ENCODE measurements around the gene PRDX4.
"Not testable (repeated sequence)": the region's sequence is repeated elsewhere in the genome, so short reads cannot be mapped to it uniquely, and the experiment has no call there.

PRDX4 gene

DNA sequence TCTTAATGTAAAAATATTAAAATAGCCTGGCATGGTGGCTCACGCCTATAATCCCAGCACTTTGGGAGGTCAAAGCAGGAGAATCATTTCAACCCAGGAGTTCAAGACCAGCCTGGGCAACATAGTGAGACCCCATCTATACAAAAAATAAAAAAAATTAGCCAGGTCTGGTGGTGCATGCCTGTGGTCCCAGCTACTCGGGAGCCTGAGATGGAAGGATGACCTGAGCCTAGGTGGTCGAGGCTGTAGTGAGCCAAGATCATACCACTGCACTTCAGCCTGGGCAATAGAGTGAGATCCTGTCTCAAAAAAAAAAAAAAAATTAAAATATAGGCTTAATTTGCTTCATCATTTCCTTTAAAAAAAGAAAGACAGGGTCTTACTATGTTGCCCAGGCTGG is 9.2 kb downstream of the PRDX4 start:
- not testable (repeated sequence) for DNase-seq

DNA sequence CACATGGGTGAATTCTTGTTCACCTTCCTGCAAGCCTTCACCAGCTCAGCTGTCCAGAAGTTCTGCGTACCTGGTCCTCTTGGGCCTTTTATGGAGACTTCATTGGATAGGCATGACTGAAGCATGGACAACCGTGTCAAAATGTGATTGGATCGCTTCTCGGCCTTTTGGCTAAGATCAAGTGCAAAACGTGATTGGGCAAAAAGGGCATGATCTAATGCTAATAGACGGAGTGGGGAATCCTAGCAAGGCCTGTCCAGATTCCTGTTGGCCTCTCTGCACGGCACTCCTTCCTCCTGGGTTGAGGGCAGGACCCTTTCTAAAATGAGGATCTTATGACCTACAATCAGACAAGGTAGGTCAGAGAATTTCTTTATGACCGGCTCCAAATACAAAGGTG is 24.9 kb downstream of the PRDX4 start:
- DNase-seq = no peak

DNA sequence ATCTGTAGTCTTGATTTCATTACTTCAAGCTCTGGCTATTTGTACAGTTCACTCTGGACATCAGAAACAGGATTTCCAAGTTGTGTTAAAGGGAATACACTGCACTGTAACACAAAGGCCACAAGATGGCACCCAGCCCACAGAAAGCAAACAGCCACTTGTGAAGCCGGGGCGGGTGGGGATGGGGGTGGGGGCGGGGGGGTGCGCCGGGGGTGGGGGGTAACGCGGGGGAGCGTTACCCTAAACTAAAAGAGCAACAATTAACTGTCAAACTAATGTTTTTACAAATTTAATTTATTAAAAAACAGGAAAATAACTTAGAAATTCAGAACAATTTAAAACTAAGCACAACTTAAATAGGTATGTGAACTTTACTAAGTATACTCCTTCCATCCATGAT is 27.3 kb downstream of the PRDX4 start:
- peak; percentile 69 for DNase-seq

DNA sequence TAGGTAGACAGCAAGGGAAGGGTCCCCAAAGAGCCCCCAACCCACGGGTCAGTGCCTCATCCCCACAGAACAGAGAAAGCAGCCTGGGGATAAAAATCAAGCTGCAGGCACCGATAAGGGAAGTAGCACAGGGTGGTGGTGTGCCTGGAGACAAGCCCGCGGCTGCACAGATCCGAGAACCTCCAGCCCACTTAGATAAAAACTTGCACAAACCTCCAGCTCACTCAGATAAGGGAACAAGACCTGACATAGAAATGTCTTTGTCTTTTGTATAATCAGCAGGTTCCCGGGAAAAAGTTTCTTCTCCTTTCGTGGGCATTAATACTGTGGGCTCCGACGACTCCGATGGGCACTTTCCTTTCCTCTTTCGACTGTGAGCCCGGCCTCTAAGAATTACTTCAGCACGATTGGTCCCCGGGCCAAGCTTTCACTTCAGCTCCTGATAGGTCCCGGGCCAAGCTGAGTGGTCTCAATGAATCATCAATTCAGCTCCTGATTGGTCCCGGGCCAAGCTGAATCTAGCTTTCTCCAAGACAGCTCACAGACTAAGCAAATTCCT is 32.4 kb downstream of the PRDX4 start:
- DNase-seq = no peak

DNA sequence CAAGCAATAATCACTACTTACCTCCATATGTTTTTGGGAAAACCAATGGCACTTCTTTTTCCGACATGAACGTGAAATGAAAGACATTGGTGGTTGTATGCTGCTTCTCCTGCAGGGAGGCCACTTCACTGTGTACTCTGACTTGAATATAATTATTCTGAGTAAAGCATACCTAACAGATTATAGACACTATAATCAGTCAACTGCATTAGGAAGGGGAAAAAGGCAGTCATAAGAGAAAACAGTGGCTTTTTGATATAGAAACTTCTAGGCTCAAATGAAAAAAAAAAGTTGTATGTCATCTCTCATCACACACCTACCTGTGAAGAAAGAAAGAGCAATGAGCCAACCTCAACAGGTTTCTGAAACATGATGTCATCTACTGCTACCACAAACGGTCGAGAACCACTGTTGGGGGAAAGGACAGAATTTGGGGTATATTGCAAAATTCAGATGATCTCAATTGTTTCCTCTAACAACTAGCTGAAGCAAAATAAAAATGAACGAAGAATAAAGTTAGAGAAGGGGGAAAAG is 37.4 kb downstream of the PRDX4 start:
- no peak for DNase-seq

DNA sequence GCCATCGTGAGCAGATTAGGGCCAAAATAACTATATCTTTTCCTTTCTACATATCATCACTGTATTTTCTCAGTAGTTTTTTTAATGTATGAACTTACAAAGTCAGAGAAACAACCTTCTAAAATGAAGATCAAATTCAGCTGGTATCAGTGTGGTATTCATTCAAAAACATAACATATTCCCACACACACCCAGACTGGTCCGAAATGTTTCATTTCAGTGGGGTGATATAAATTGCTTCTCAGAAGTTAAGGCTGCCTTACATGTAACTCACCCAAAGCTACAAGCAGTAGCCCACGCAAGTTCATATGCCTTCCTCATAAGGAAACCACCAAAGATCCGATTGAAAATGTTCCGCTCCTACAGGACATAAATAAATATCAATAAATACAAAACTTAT is 37.9 kb downstream of the PRDX4 start:
- no peak for DNase-seq

DNA sequence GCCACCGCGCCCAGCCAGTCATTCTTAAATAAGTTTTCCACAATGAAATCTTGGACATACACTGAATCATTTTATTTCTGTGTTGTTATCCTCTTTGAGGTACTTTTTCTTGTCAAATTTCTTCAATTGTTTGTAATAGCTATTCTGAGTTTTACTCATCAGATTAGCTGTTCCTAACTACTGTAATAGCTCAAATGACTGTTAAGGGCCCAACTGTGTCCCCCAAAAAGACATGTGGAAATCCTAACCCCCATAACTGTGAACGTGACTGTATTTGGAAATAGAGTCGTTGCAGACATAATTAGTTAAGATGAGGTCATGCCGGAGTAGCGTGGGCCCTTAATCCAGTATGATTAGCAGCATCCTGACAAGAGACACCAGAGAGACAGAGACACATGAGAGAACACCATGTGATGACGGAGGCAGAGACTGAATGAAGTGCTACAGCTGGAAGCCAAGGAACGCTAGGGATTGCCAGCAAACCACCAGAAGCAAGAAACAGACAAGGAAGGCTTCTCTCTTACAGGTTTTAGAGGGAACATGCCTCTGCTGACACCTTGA is 52.9 kb downstream of the PRDX4 start:
- DNase-seq = no peak

DNA sequence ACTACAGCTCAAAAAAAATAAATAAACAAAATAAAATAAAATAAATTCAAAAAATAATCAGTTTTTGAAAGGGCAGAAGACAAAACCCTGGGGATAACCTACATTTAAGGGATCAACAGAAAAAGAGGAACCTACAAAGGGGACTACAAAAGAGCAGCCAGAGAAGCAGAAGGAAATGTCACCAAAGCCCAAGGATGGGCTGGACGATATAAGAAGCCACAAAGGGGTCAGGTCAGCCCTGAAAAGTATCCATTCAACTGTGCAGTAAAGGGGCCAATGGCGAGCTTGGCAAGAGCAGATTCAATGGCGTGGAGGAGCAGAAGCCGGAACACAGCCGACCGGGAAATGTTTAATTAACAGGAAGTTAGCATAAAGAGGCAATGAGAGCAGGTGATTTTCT is 58.9 kb downstream of the PRDX4 start:
- DNase-seq = no peak

DNA sequence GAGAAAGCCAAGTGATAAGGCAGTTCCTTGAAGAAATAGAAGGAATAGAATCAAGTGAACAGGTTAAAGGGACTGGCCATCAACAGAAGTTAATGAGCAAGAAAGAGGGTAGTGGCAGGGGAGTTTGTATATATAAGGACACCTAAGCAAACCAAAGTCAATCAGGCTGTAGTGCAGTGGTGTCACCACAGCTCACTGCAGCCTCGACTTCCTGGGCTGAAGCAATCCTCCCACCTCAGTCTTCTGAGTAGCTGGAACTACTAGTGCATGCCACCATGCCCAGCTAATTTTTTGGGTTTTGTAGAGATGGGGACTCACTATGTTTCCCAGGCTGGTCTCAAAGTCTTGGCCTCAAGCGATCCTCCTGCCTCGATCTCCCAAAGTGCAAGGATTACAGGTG is 59.9 kb downstream of the PRDX4 start:
- no peak for DNase-seq

DNA sequence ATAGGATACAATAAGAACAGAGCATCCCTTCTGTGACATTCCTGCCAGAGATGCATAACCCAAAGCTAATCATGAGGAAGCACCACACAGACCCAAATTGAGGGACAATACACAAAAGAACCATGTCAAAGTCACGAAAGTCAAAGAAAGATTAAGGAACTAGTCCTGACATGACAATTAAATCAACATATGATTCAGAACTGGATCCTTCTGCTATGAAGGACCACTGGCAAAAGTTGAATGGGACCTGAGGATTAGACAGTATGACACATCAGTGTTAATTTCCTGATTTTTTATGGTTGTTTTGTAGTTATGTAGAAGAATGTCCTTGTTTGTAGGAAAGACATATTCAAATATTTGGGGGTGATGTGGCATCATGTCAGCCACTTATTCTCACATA is 61.9 kb downstream of the PRDX4 start:
- DNase-seq = no peak

DNA sequence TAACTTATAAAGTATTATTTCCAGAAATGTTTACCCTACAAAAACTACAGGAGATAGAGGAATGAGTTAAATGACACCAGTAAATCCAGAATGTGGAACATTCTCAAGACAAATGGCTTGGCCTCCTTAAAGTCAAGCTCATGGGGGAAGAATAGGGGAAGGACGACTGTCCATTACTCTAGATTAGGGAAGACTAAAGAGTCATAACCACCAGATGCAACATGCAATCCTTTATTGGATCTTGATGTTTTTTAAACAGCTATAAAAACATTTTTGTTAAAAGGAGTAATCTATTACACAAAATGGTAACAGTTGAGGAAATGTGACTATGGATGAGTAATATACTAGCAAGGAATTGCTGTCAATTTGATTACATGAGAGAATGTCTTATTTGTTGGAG is 64.7 kb downstream of the PRDX4 start:
- DNase-seq = no peak

DNA sequence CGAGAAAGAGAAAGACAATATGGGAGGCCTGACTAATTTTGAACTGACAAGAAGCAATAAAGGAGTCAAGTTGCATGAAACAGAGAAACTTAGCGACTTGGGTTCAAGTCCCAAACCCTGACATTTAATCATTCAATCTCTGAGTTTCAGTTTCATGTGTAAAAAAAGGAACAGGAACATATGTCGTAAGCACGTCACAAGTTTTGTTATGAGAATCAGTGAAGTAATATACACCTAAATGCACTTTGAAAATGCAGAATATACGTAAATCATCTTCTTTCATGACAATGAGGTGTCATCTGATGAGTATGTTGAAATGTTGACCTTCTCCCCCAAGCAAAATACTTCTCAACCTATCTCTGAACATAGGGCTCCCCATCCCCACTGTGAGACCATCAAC is 65.4 kb downstream of the PRDX4 start:
- no peak for DNase-seq
